ENCODE results near the gene SEMA4A.
"Not testable (repeated sequence)": the region's sequence is repeated elsewhere in the genome, so short reads cannot be mapped to it uniquely, and the experiment has no call there.

Gene SEMA4A

GRCh38 chr1:156124557-156125483 is 28.6 kb upstream of the SEMA4A start:
- H3K27me3 Mint-ChIP-seq (ENCODE audit: low read depth): peaks cover 23% of the 10 kb centered on the region
- H3K9me3 Mint-ChIP-seq: no peaks in the 10 kb centered on the region
- peaks cover 60% of the 10 kb centered on the region for H3K4me1 Mint-ChIP-seq (ENCODE audit: low read depth)
- H3K27ac Mint-ChIP-seq: peak overlapping the region; percentile 53
- no peaks in the 10 kb centered on the region for H3K36me3 Mint-ChIP-seq (ENCODE audit: low read depth)
- H3K4me3 Mint-ChIP-seq: no peak overlapping the region

GRCh38 chr1:156125544-156125943 is 27.8 kb upstream of the SEMA4A start:
- peaks cover 23% of the 10 kb centered on the region for H3K27me3 Mint-ChIP-seq (ENCODE audit: low read depth)
- not testable (repeated sequence) for H3K36me3 Mint-ChIP-seq (ENCODE audit: low read depth); H3K9me3 Mint-ChIP-seq; H3K4me3 Mint-ChIP-seq
- peaks cover 60% of the 10 kb centered on the region for H3K4me1 Mint-ChIP-seq (ENCODE audit: low read depth)
- H3K27ac Mint-ChIP-seq: peak overlapping the region; percentile 53

- H3K27ac Mint-ChIP-seq: peak overlapping the region; percentile 72
- no peak overlapping the region for H3K4me3 Mint-ChIP-seq
- peaks cover 23% of the 10 kb centered on the region for H3K27me3 Mint-ChIP-seq (ENCODE audit: low read depth)
- no peaks in the 10 kb centered on the region for H3K9me3 Mint-ChIP-seq
- H3K4me1 Mint-ChIP-seq (ENCODE audit: low read depth): peaks cover 58% of the 10 kb centered on the region
- H3K36me3 Mint-ChIP-seq (ENCODE audit: low read depth): no peaks in the 10 kb centered on the region
These were observed 27.2 kb upstream of the SEMA4A start for GRCh38 chr1:156126043-156126629.

GRCh38 chr1:156126630-156127534 is 26.5 kb upstream of the SEMA4A start:
- Mint-ChIP-seq H3K4me1 (ENCODE audit: low read depth) (peaks cover 58% of the 10 kb centered on the region), H3K27me3 (ENCODE audit: low read depth) (peaks cover 23% of the 10 kb centered on the region), H3K27ac (peak overlapping the region; percentile 72), H3K36me3 (ENCODE audit: low read depth) (no peaks in the 10 kb centered on the region), H3K9me3 (no peaks in the 10 kb centered on the region), H3K4me3 (peak overlapping the region; percentile 21)

GRCh38 chr1:156128308-156128653 is 25.1 kb upstream of the SEMA4A start:
- H3K4me3 Mint-ChIP-seq: peak overlapping the region; percentile 34
- H3K36me3 Mint-ChIP-seq (ENCODE audit: low read depth): no peaks in the 10 kb centered on the region
- H3K27ac Mint-ChIP-seq: no peak overlapping the region
- no peaks in the 10 kb centered on the region for H3K9me3 Mint-ChIP-seq
- H3K27me3 Mint-ChIP-seq (ENCODE audit: low read depth): peaks cover 12% of the 10 kb centered on the region
- peaks cover 54% of the 10 kb centered on the region for H3K4me1 Mint-ChIP-seq (ENCODE audit: low read depth)

GRCh38 chr1:156128654-156129597 is 24.5 kb upstream of the SEMA4A start:
- peaks cover 6% of the 10 kb centered on the region for H3K27me3 Mint-ChIP-seq (ENCODE audit: low read depth)
- H3K27ac Mint-ChIP-seq: no peak overlapping the region
- no peaks in the 10 kb centered on the region for H3K36me3 Mint-ChIP-seq (ENCODE audit: low read depth)
- peaks cover 49% of the 10 kb centered on the region for H3K4me1 Mint-ChIP-seq (ENCODE audit: low read depth)
- peak overlapping the region; percentile 34 for H3K4me3 Mint-ChIP-seq
- no peaks in the 10 kb centered on the region for H3K9me3 Mint-ChIP-seq

- no peaks in the 10 kb centered on the region for H3K9me3 Mint-ChIP-seq
- H3K27me3 Mint-ChIP-seq (ENCODE audit: low read depth): peaks cover 6% of the 10 kb centered on the region
- H3K4me1 Mint-ChIP-seq (ENCODE audit: low read depth): peaks cover 42% of the 10 kb centered on the region
- peaks cover 1% of the 10 kb centered on the region for H3K36me3 Mint-ChIP-seq (ENCODE audit: low read depth)
- H3K27ac Mint-ChIP-seq: no peak overlapping the region
- H3K4me3 Mint-ChIP-seq: no peak overlapping the region
These were observed 23.5 kb upstream of the SEMA4A start for GRCh38 chr1:156129687-156130577.

GRCh38 chr1:156130578-156130942 is 22.8 kb upstream of the SEMA4A start:
- H3K9me3 Mint-ChIP-seq: no peaks in the 10 kb centered on the region
- H3K36me3 Mint-ChIP-seq (ENCODE audit: low read depth): peaks cover 1% of the 10 kb centered on the region
- peaks cover 6% of the 10 kb centered on the region for H3K27me3 Mint-ChIP-seq (ENCODE audit: low read depth)
- peaks cover 38% of the 10 kb centered on the region for H3K4me1 Mint-ChIP-seq (ENCODE audit: low read depth)
- H3K4me3 Mint-ChIP-seq: no peak overlapping the region
- H3K27ac Mint-ChIP-seq: no peak overlapping the region

GRCh38 chr1:156134716-156135435 is 18.5 kb upstream of the SEMA4A start:
- Mint-ChIP-seq H3K27ac (no peak overlapping the region), H3K4me3 (no peak overlapping the region), H3K27me3 (ENCODE audit: low read depth) (no peaks in the 10 kb centered on the region)

GRCh38 chr1:156135930-156136871 is 17.2 kb upstream of the SEMA4A start:
- Mint-ChIP-seq H3K27me3 (ENCODE audit: low read depth) (no peaks in the 10 kb centered on the region), H3K36me3 (ENCODE audit: low read depth) (peaks cover 1% of the 10 kb centered on the region), H3K4me3 (no peak overlapping the region), H3K9me3 (no peaks in the 10 kb centered on the region), H3K4me1 (ENCODE audit: low read depth) (peaks cover 5% of the 10 kb centered on the region), H3K27ac (no peak overlapping the region)

More at GRCh38 chr1:156134716-156135435, 18.5 kb upstream of the SEMA4A start:
- no peaks in the 10 kb centered on the region for H3K9me3 Mint-ChIP-seq
- H3K4me1 Mint-ChIP-seq (ENCODE audit: low read depth): peaks cover 7% of the 10 kb centered on the region
- H3K36me3 Mint-ChIP-seq (ENCODE audit: low read depth): peaks cover 1% of the 10 kb centered on the region

GRCh38 chr1:156136970-156137483 is 16.4 kb upstream of the SEMA4A start:
- Mint-ChIP-seq H3K4me1 (ENCODE audit: low read depth) (peaks cover 5% of the 10 kb centered on the region), H3K27me3 (ENCODE audit: low read depth) (no peaks in the 10 kb centered on the region), H3K9me3 (no peaks in the 10 kb centered on the region), H3K4me3 (no peak overlapping the region), H3K36me3 (ENCODE audit: low read depth) (peaks cover 1% of the 10 kb centered on the region), H3K27ac (no peak overlapping the region)

Measured in T-helper 1 cell treated with Interleukin-12 subunit alpha and Interleukin-12 subunit beta and Interleukin-4 antibody, amounts not matched to agents 30 μg/mL and 1 μg/mL, for 36 hours (primary cell).